CD4-positive, alpha-beta T cell treated with Interleukin-21 for 1 hour (primary cell): ENCODE data around the gene FAM72C.
"Not testable (repeated sequence)": the region's sequence is repeated elsewhere in the genome, so short reads cannot be mapped to it uniquely, and the experiment has no call there.

ENCODE experiments used
- DNase-seq: peaks from one replicate; pipeline ENCODE4 v3.0.0-alpha.2; 2020

Gene FAM72C

DNA sequence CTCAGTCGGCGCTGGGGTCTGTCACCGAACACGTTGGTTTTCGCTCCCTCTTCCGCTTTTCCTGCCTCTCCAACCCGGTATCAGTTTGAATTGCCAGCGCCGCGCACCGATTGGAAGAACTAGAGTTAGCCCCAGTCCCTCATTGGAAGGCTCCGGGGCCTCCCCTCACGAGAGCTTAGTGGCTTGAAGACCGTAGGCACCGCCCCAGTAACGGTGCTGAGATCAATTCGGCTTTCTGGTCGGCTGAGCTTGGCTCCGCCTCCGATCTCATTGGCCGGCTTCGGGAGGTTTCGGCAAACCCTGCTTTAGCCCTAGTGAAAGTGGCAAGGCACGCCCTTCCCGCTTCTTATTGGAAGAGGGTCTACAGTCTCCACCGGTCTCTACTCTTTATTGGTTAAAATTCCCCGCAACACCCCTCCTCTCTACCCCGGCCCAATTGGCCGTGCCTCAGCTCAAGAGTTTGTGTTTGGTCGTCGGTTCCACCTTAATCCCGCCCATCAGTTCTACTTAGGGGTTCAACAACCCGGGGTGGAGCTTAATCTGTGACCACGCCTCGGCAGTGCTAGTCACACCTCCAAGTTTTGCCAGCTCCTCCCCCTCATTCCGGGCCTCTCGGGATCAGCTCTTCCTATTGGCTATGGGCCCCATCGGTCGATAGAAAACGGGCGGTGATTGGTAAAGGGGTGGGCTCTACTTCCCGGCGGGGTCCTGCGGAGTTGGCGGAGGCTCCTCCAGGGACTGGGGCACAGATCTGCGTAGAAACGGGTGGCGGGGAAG lies at the start of gene FAM72C:
Gene FAM72C, minus strand, starts transcription at position 63 of the 777 bp plus-strand sequence. CDS start 845 bp downstream, outside the sequence.
- DNase-seq, result not testable (repeated sequence)

DNA sequence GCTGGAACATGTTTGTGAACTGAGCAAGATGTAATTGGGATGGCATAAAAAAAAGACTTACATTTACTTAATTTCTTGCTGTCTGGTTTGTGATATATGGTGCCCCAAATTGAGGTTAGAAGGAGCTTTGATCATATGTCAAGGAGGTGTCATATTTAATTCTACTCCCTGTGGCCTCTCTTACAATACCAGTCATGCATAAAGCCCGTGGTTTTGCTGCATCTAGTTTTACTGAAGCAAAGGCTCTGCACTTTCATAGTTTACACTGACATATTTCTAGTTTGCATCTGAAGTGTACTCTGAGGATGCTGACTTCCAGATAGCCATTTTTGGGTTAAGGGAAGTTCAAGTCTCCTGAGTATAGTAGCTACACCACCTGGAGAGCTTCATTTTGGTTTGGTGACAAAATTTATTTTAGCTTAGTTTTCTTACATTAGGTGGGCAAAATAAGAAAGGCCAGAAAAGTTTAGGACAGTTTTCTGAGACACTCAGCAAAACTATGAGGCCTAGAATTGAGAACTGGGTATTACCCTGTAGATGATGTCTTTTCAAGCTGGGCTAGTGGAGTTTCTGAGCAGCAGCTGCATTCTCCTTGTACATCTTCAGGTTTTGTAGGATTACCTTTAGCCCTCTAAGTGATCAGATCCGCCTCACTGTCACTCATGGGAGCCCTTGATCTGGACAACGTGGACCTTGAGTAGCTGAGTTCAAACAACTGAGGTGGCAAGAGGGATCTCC lies 48.4 kb upstream of the FAM72C start:
- not testable (repeated sequence) for DNase-seq

DNA sequence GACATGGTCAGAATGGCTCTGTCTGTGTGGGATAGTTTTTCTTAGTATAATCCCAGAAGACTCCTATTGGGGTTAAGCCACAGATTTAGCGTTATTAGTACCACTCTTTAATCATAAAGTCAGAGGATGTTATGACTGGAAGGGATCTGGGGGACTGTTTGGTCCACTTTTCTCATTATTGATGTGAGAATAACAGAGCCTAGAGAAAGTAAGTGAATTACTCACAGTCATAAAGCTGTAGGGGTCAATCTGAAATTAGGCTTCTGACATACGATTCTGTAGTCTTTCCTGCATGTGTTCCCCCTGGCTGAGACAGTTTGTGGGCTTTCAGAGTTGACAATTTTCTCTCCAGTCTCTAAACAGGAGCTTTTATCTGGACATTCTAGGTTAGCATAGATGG lies 47.3 kb upstream of the FAM72C start:
- DNase-seq, result not testable (repeated sequence)

DNA sequence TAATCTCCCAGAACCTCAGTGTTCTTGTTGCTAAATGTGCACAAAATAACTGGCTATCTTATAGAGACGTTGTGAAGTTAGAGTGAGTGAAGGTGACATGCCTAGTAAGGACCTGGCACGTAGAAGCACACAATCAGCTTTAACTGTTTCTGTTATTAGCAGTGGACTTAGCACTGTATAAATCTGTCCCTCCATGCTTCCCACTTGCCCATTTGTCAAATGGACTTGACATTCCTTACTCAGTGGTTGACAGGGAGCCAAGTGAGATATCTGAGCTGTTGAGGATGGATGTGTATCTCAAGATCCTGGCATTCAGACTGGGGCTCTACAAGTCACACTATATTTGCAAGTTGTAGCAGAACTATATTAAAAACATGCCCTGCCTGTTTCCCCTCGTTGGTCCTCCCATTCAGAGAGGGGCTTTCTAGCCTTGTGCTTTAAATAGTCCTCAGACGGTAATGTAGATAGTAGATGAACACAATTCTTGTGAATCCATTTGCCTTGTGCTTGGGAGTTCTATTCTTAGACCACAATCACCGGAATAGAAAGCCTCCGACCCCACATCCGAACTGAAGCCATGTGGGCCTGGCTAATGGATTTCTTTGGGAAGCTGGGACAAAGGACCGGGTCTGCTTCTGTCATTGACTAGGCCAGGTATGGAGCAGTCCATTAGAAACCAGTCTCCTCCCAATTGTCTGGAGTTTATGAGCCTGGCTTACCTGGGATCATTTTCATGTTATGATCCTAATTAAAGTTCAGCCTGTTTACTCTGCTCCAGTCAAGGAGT lies 43.6 kb upstream of the FAM72C start:
- not testable (repeated sequence) for DNase-seq

DNA sequence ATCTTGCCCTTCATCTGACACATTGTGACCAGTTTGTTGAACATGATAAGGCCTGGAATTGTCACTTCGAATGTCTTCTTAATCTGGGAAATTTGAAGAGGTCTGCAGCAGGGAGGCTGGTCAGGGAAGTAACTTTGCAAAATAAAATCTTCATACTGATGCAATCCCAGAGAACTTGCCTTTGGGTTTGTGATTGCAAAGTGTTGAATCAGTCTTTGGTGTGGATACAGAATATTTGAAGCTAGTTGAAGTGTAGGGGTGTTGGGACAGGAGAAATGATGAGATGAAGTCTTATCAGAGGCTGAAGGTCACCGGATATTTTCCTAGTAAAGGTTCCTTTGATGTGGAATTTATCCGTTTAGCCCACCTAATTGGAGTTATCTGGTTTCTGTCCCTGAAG lies 42.7 kb upstream of the FAM72C start:
- not testable (repeated sequence) for DNase-seq

DNA sequence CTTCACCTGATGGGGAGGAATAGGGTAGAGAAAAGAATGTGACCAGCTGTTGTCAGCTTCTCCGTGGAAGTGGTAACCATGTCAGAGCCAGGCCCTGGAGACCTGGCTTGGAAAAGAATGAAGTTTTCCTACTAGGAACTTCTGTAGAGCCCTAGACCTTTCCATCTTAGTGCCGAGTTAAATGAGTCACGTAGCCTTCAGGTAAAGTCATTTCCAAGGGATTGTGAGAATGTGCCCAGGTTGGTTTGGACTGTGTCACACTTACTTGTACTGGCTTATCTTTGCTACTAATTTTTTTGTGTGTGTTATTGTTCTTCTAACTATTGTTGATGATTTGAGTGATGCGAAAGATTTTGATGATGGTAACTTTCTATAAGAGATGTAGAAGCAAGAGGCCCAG lies 42.3 kb upstream of the FAM72C start:
- DNase-seq, result not testable (repeated sequence)

DNA sequence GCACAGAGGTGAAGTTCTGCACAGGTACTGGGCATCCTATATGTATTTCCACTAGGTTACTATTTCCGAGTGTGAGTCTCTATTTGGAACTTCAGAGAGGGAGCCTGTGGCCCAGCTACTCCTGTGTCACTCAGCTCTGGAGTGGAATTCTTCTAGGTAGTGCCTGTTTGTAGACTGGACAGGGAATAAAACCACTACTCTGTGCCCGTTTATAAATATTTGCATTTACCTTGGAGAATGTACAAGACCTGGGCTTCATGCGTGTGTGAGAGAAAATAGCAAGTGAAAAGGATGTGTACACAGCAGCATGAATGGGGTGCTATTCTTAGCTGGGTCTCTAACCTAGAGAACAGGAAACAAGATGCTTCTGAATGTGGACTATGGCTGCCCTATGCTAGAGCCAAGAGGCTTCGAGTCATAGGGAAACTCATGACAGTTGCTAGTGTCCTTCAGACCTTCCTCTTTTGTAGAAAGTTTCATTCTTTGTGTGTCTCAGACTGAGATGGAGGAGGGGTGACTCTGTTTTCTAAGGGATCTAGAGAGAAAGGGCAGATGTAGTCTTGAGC lies 40.5 kb upstream of the FAM72C start:
- DNase-seq, result not testable (repeated sequence)

DNA sequence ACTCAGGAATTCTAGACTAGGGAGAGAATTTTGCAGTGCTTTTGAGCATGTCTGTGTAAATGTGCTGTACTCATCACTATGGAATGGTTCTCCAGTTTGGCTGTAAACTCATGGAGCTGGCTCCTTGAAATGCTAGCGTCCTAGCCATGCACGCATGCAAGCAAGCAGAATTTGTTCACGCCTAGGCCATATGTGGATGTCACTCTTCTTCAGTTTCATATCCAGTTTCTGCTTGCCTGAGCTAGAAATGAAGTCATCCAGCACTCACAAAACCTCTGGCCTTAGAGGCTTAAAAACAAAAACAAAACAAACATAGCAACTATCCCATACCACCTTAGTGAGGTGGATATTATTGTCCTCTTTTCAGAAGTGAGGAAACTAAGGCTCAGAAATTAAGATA lies 37.6 kb upstream of the FAM72C start:
- not testable (repeated sequence) for DNase-seq

DNA sequence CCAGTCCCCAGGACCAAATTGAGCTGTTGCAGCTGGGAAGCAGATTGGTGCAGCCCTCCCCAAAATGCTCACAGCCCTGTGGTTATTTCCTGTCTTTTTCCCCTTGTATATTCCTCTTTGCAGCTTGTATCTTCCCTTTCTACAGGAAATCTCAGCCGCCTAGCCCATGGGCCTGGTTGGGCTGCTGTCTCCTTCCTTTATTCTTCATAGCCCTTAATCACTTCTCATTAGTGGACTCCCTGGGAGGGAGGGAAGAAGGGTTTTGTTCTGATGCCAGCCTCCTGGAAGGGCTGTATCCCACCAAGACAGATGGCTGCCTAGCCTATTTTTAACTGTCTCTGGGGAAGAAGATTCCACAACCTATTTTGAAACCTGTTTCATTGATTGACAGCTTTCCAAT lies 32.5 kb upstream of the FAM72C start:
- not testable (repeated sequence) for DNase-seq

DNA sequence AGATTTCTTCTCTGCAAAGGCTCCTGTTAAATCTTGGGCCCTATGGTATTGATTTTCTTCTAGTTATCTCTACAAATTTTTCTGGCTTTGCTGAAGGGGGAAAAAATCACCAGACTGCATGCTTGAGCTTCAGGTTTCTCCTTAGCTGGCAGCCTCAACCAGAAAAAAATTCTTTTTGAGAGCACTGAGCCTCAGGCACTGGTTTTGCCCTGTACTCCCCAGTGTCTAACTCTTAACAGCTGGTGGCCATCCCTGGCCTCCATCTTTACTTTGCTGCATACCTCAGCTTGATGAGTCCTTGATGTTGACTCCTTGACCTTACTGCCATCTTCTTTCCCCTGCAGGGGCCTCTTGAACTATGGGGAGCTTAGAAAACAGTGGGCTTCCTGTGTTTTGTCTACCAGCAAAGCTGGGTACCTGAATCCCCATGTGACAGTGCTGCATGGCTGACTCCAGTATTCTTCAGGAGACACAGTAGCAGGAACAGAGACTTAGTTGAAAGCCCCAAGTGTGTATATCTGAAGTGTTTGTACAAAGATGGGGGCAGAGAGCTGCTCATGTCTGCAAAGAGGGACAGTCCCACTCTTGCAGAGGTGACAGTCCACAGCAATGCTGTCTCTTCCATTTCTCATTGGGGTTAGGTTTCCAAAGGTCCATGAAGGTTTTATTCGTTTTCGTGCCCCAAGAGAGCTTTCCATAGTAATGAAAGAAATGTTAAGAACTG lies 31.7 kb upstream of the FAM72C start:
- DNase-seq, result not testable (repeated sequence)

DNA sequence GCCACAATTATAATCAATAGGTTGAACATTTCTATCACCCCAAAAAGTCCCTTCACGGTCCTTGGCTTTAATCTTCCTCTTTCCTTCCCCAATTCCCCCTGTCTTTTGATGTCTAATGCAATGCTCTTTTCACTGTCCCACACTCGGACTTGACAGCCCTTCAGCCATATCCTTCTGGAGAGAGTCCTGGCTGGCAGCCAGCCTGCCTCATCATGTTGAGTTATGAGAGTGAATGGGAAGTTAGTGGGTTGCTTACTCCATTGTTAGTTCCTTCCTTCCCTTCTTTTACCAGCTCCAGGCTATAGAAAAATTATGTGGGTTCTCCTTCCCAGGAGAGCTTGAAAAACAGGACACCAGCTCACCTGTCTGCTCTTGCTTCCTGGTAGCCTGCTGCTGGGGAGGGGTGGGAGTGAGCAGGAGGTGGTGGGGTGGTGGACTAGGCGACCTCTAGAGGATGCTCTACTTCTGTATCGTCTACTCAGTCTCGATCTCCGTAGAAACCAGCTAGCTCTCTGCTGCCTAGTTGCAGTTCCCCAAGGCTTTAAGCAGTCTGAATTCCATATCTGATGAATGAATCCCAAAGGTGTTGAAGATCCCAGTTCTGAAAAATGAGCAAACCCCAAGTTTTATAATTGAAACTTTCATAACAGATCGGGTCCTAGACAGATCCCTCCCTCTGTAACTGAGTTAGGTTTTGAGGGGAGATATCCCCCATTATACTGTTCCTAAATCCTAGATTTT lies 30.5 kb upstream of the FAM72C start:
- DNase-seq, result not testable (repeated sequence)

DNA sequence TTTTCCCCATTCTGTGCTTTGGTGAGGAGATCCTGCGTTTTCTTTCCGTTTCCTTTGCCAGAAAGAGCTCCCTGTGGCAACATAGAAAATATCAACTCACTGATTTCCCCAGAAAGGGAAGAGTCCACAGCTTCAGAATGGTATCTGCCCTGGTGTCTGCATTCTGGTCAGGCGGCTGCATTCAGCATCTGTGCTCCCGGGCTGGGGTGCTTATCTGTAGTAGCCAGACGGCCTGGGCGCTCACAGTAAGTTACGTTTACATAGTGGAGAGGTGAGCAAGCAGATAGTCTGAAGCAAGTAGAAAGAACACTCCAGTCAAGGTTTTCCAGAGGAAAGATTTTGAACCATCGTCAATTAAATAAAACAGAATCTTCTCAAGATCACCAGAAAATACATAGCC lies 29.3 kb upstream of the FAM72C start:
- not testable (repeated sequence) for DNase-seq

DNA sequence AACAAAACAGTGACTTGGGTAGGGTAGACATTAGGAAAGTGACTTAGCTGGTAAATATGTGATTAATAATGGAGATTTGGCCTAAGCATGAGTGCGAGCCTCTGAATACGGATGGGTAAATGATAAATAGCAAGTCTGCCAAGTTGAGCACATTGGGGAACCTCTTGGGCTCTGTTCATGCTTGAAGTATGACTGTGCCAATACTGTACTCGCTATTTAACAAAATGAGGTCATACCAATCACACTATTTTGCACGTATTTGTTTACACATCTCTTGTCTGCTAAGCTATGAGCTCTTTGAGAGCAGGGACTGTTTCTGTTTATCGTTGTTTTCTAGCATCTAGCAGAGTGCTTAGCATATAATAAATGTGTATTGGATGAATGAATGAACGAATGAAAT lies 24.2 kb upstream of the FAM72C start:
- not testable (repeated sequence) for DNase-seq

DNA sequence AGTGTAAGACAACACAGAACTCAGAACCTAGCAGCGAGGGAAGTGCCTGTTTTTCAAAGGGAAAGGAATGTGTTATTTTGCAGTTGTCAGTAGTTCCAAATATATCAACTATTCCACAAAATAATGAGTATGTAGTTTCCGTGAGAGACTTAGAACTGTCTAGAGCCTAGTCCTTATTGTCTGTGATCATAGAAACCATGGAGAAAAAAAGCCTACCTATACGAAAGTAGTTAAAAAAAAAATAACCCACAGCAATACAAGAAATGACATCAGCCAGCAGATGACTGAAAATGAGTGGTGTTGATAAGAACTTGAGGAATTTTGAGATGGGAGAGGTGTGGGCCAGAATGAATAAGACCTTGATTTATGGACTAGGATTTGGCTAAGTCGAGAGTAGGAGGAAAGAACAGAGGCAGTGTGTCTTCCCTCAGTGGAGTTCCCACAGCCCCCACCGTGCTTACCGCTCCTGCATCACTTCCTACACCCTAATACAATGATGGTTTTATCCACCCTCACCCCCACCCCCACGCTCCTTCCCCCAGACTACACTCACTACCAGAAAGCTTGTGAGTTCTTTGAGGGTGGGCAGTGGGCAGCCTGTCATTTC lies 21.6 kb upstream of the FAM72C start:
- not testable (repeated sequence) for DNase-seq

DNA sequence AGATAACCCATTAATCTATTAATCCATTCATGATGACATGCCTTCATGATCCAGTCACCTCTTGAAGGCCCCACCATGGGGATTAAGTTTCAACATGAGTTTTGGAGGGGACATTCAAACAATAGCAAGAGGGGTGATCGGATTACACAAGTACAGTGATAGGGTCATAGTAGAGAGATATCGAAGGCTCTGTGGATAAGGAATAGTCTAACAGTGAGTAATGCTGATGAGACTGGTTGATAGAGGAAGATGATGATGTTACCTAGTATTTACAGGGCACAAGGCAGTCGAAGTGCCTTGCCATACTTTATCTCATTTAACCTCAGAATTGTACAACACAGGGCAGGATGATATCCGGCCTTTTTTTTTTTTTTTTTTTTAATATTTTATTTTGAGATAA lies 18.9 kb upstream of the FAM72C start:
- DNase-seq, result not testable (repeated sequence)

DNA sequence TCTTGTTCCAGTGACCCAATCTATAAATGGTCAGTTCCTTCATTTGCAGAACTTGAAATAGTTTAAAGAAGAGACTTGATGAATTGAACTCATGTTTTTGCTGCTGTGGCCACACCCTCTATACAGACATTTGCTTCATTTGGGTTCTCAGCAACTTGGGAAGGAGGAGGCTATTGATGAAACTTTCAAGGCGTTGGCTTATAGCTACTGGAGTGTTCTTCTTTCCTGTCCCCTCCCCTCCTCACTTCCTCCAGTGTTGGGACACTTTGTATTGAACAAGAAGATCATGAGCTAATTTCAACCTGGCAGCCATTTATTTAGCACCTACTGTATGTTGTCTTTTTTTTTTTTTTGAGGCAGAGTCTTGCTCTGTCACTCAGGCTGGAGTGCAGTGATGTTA lies 17.9 kb upstream of the FAM72C start:
- not testable (repeated sequence) for DNase-seq

DNA sequence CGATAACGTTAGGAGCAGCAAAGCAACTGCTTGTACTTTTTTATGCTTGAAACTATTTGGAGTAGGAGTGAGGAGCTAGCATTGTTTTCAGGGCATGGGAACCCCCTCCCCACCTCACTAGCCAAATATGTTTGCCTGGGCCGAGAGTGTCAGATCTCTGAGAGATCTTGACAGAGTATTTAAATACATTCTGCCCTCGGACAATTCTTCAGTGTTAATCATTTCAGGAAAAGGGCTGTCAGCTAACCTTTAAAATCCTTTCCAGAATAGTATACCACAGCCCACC lies 17.6 kb upstream of the FAM72C start:
- not testable (repeated sequence) for DNase-seq

DNA sequence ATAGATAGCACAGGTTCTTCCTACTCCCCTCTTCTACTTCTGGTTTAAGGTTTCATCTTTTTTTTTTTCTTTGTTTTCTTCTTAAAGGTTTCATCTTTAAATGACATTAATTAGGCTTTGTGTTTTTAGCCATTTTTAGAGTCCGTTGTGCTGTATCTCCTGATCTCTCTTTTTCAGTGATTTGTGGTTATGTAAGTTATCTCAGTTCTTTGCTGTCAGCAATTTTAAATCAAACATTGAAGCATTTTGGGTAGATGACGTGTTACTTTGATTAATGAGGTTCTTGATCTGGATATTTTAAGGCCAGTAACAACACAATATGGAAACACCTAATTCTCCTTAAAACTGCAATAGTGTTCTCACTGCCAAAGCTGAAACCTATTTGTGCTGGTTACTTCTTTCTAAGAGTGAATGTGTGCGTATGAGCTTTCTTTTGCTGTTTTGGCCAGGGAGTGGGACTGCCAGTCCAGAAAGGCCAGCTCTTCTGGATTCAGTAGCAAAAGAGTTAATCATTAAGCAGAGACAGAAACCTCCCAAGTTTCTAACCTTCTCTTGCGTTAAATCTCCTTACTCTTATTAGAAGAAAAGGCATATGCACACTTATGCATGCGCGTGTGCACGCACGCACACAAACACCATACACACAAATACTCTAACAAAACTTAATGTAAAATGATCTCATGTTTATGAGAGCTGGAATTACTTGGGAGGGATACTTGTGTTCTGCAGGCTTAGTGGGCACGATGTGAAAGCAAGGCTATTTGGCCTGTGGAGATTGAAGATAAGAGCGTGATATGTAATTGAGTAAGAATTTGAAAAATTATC lies 17.0 kb upstream of the FAM72C start:
- DNase-seq, result not testable (repeated sequence)

DNA sequence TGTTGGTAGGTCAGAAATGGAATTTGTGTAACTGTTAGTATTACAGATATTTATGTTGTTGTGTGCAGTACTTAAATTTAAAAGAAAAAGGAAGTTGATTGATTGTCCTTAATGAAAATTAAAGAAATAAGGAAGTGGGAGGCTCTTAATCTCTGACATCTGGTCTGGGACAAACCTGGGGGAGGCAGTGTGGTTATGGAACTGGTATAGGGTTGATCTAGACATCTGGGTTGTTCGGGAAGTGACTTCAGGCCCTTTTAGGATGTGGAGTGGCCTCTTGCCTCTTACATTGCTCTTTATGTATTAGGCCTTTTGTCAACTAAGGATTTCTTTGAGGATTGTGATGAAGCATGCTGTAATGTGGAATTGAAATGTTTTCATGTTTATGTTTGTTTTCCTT lies 16.1 kb upstream of the FAM72C start:
- DNase-seq, result not testable (repeated sequence)
